GM06990 (cell line): Measurements from ENCODE around the gene RPS19.

Experiments
- DNase-seq: peaks from one replicate; pipeline ENCODE4 v3.0.0-alpha.2; 2011; ENCODE audit not compliant: insufficient read length; ENCODE audit errors: extremely low read depth
- H3K27me3 ChIP-seq: replicated peaks from 2 replicates; pipeline ENCODE4 v1.6.0; 2011; ENCODE audit warnings: low read length; ENCODE audit not compliant: control insufficient read depth, insufficient read depth
- H3K36me3 ChIP-seq: 2 replicates; pipeline ENCODE4 v1.5.1; 2011; ENCODE audit warnings: low read length; ENCODE audit not compliant: control insufficient read depth, insufficient read depth
- H3K4me3 ChIP-seq: replicated peaks from 2 replicates; pipeline ENCODE4 v1.5.1; 2011; ENCODE audit warnings: low read depth, mild to moderate bottlenecking, control low read depth, low read length
- TF ChIP-seq, protein P1 (sequence below): IDR thresholded peaks from 2 replicates; pipeline ENCODE4 v1.5.1; 2011; ENCODE audit warnings: low read length, control low read depth, mild to moderate bottlenecking, inconsistent platforms; ENCODE audit not compliant: insufficient read depth, poor library complexity, severe bottlenecking

Gene RPS19

DNA sequence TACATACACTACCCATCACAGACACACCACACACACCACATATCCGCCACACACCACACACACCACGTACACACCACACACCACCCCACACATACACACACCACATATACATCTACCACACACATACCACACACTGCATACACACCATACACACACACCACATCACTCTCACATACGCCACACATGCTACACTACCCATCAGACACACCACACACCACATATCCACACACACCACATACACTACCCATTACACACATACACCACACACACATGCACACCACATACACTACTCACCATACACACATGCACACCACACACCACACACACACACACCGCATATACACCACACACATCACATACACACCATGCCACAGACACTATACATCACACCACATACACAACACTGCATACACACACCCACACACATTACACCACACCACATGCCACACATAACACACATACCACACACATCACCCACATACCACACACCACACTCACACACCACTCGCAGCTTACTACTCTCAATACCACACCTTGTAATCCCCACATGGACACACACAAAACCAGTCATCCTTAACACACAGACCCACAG, 58.7 kb downstream of the RPS19 start:
- H3K27me3 ChIP-seq = no peaks in the 10 kb centered on the region; the same call in none of the 2 replicates
- DNase-seq = no peak
- H3K36me3 ChIP-seq = no peaks in the 10 kb centered on the region

DNA sequence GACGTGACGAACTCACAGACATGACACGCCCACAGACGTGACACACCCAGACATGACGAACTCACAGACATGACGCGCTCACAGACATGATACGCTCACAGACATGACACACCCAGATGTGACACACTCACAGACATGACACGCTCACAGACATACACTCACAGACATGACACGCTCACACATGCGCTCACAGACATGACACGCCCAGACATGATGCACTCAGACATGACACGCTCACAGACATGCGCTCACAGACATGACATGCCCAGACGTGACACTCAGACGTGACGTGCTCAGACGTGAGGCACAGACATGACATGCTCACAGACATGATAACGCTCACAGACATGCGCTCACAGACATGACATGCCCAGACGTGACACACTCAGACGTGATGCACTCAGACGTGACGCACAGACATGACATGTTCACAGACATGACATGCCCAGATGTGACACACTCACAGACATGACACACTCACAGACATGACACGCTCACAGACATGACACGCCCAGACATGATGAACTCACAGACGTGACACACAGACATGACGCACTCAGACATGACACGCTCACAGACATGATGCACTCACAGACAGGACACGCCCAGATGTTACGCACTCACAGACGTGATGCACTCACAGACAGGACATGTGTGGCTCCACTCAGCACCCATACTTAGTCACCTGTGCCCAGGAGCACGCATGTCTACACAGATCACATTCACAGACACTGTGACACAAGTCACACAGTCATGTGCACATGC, 60.1 kb downstream of the RPS19 start:
- DNase-seq = no peak
- Histone ChIP-seq H3K36me3 (no peaks in the 10 kb centered on the region), H3K27me3 (no peaks in the 10 kb centered on the region; the same call in none of the 2 replicates), H3K4me3 (no peak overlapping the region)
- TF ChIP-seq, protein P1, sequence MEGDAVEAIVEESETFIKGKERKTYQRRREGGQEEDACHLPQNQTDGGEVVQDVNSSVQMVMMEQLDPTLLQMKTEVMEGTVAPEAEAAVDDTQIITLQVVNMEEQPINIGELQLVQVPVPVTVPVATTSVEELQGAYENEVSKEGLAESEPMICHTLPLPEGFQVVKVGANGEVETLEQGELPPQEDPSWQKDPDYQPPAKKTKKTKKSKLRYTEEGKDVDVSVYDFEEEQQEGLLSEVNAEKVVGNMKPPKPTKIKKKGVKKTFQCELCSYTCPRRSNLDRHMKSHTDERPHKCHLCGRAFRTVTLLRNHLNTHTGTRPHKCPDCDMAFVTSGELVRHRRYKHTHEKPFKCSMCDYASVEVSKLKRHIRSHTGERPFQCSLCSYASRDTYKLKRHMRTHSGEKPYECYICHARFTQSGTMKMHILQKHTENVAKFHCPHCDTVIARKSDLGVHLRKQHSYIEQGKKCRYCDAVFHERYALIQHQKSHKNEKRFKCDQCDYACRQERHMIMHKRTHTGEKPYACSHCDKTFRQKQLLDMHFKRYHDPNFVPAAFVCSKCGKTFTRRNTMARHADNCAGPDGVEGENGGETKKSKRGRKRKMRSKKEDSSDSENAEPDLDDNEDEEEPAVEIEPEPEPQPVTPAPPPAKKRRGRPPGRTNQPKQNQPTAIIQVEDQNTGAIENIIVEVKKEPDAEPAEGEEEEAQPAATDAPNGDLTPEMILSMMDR = no peak

More for the DNA sequence above, 58.7 kb downstream of the RPS19 start:
- TF ChIP-seq, protein P1 = no peak
- no peak overlapping the region for H3K4me3 ChIP-seq

DNA sequence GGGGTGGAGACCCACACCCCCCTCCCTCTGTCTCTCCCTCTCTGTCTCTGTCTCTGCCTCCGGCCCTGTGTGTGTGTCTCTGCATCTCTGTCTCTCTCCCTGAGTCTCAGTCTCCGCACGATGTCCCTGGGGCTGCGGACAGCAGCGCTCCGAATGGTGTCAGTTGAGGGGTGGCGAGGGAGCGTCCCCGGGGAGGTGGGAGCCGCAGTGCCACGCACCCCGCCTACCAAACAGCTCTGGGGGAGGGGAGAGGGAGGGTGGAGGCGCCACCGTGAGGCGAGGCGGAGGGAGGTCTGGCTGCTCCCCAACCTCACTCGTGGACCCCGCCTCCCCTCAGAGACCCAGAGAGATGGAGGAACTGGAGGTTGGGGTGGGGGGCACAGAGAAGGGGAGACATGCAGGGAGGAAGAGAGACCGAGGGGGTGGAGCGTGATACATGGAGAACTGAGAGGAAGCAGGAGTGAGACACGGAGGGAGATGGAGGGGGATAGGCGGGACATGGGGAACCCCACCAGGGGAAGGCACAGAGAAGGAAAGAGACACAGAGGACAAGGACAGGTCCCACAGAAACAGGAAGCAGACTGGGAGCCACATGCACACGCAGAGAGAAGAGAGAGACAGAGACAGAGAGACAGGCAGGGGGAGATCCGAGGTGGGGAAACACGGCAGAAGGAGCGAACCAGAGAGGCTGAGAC, 61.0 kb downstream of the RPS19 start:
- DNase-seq = no peak
- Histone ChIP-seq H3K27me3 (no peaks in the 10 kb centered on the region; the same call in 1 of the 2 replicates), H3K4me3 (no peak overlapping the region), H3K36me3 (no peaks in the 10 kb centered on the region)
- TF ChIP-seq, protein P1 = no peak

DNA sequence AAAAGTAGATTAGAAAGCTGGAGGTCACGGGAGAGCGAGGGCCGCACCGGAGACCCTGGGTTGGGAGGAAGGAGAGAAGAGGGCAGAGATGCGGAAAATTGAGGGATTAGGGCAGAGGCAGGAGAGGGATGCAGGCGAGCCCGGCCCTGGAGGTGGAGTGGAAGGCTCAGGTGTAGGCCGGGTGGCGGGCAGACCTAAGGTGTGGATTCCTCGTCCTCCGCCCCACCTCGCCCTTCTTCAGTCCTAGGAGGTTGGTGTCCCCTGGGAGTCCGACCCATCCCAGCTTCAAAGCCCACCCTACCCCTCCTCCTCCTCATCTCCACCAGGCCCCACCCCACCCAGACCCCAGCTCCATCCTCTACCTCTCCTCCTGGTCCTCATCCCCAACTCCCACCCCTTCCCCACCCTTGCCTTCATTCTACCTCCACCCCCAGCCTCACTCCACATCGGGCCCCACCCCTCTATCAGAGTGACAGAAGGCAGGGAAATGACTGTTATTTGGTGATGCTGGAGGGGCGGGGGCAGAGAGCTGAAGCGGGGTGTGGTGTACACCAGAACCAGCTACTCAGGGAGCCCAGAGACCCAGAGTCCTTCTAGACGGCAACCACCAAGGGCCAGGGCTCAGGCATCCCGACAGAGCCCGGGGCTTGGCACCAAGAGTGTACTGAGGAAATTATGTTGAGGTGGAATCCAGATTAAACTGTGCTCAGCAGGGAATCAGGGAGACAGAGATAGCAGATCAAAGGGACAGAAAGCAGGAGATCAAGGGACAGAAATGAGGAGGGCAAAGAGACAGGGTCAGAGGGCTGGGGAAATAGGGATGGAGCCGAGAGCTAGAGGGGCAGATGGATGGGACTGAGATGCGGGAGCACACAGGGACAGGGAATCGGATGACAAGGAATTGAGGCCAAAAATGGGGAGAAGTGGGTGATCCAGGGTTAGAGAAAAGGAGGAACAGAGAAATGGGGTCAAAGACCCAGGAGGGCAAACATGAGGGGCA, 61.8 kb downstream of the RPS19 start:
- H3K4me3 ChIP-seq = no peak overlapping the region
- no peak for DNase-seq
- H3K27me3 ChIP-seq = no peaks in the 10 kb centered on the region; the same call in 1 of the 2 replicates
- TF ChIP-seq, protein P1 = no peak
- H3K36me3 ChIP-seq = no peaks in the 10 kb centered on the region
